Effector memory CD4-positive, alpha-beta T cell (primary cell): ENCODE data around the gene SNTG2.
"Not testable (repeated sequence)": the region's sequence is repeated elsewhere in the genome, so short reads cannot be mapped to it uniquely, and the experiment has no call there.

Experiments
- DNase-seq, 3 donors: peaks; one replicate each; pipeline ENCODE4 v3.0.0-alpha.2; 2020
- H3K27ac ChIP-seq: 2 replicates; pipeline ENCODE4 v1.7.0; 2013; ENCODE audit warnings: mild to moderate bottlenecking, low read length, moderate library complexity; ENCODE audit not compliant: insufficient read depth, poor library complexity, severe bottlenecking
- H3K27me3 ChIP-seq: replicated peaks from 2 replicates; pipeline ENCODE4 v1.7.0; 2013; ENCODE audit warnings: mild to moderate bottlenecking, low read length; ENCODE audit not compliant: insufficient read depth, control insufficient read depth, poor library complexity, severe bottlenecking
- H3K36me3 ChIP-seq: 2 replicates; pipeline ENCODE4 v1.7.0; 2013; ENCODE audit warnings: mild to moderate bottlenecking, low read length, moderate library complexity; ENCODE audit not compliant: control insufficient read depth, insufficient read depth
- H3K4me1 ChIP-seq: 2 replicates; pipeline ENCODE4 v1.7.0; 2013; ENCODE audit warnings: low read length, mild to moderate bottlenecking; ENCODE audit not compliant: control insufficient read depth, insufficient read depth, poor library complexity, severe bottlenecking
- H3K4me3 ChIP-seq: 2 replicates; pipeline ENCODE4 v1.7.0; 2013; ENCODE audit warnings: low read length, low read depth, mild to moderate bottlenecking; ENCODE audit not compliant: insufficient read depth, poor library complexity, severe bottlenecking
- H3K9me3 ChIP-seq: 2 replicates; pipeline ENCODE4 v1.7.0; 2013; ENCODE audit warnings: mild to moderate bottlenecking, low read length, moderate library complexity; ENCODE audit not compliant: control insufficient read depth

SNTG2 gene

DNA sequence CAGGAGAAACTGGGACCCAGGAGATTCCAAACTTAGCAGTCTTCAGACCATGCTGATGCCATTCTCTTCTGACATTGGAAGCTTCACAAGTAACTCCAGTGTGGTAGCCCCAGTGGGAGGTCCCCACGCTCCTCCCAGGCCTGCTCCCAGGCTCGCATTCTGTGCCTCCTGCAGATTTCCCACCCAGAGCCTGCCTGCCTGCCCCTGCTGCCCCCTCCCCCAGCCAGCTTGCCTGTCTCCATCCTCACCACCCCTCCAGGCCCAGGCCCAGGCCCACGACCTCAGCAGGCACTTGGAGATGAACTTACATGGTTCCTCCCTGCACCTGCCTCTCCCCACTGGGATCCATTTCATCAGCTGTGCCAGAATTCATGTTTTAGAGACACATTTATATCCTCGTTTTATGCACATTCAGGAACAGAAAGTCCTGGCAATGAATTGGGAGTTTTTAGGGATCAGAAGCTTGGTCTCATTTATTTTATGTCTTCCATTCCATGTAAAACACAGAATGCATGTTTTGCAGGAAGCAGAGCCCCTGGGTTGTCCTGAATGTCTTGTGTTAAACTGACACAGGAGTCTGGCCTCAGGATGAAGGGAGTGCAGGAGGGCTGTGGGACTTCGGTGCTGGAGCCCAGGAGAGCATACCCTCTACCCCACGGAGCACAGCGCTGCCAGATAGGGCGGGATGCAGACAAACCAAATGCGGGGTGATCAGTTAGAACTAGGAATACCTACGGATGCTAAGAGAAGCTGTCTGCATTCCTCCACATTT is 150.5 kb downstream of the SNTG2 start:
- H3K4me3 ChIP-seq, result no peak overlapping the region
- H3K9me3 ChIP-seq, result no peaks in the 10 kb centered on the region
- no peaks in the 10 kb centered on the region for H3K27me3 ChIP-seq
- H3K36me3 ChIP-seq, result no peaks in the 10 kb centered on the region
- no peaks in the 10 kb centered on the region for H3K4me1 ChIP-seq
- no peak for DNase-seq
- no peak overlapping the region for H3K27ac ChIP-seq

DNA sequence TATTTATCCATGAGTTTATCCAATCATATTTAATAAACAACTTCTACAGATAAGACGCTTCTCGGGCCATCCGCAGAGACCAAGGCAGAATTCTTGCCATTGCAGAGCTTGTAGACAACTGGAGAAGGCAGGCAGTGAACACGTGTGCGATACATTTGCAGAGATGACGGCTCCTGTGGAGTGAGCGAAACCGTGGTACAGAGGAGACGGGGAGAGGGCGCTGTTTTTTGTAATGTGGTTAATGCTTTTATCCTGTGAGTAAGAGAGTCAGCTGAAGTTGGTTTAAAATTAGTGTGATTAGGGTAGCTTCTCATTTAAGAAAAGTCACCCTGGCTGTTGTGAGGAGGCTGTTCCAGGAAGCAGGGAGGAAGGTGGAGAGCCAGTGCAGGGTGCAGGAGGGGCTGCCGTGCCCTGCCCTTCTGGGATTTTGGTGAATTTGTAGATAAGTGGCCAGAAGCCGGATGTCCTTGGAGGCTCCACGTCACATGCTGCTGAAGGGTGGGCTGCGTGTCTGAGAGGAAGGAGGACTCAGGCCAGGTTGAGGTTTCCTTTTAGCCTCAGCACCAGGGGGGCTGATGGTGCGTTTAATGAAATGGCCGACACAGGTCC is 151.4 kb downstream of the SNTG2 start:
- no peak for DNase-seq
- H3K4me3 ChIP-seq, result no peak overlapping the region
- H3K4me1 ChIP-seq, result no peaks in the 10 kb centered on the region
- no peaks in the 10 kb centered on the region for H3K36me3 ChIP-seq
- H3K9me3 ChIP-seq, result no peaks in the 10 kb centered on the region
- H3K27ac ChIP-seq, result no peak overlapping the region
- no peaks in the 10 kb centered on the region for H3K27me3 ChIP-seq

DNA sequence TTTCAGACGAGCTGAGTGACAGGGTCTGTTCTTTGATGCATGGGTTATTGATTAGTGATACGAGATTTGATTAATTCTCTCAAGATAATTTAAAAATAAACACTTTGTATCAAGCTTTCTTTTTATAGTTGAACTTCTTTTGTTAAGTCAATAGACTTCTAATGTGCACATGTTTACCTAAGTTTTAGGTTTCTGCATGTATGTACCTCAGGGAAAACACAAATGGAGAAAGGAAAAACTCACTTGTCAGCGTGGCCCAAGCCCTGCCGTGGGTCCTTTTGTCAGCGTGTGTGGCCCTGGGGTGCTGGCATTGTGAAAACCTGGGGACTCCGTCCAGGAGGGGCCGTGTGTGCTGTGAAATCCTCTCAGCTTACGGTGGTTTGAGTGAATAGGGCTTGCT is 153.7 kb downstream of the SNTG2 start:
- H3K4me3 ChIP-seq, result no peak overlapping the region
- no peaks in the 10 kb centered on the region for H3K27me3 ChIP-seq
- H3K36me3 ChIP-seq, result no peaks in the 10 kb centered on the region
- no peaks in the 10 kb centered on the region for H3K9me3 ChIP-seq
- no peak overlapping the region for H3K27ac ChIP-seq
- H3K4me1 ChIP-seq, result no peaks in the 10 kb centered on the region
- no peak for DNase-seq

DNA sequence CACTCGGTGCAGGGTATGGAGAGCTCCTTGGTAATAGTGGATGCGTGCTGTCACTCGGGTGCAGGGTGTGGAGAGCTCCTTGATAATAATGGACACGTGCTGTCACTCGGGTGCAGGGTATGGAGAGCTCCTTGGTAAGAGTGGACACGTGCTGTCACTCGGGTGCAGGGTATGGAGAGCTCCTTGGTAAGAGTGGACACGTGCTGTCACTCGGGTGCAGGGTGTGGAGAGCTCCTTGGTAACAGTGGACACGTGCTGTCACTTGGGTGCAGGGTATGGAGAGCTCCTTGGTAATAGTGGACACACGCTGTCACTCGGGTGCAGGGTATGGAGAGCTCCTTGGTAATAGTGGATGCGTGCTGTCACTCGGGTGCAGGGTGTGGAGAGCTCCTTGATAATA is 155.7 kb downstream of the SNTG2 start:
- not testable (repeated sequence) for H3K9me3 ChIP-seq, H3K36me3 ChIP-seq, H3K4me3 ChIP-seq, H3K4me1 ChIP-seq, H3K27ac ChIP-seq, DNase-seq, H3K27me3 ChIP-seq

DNA sequence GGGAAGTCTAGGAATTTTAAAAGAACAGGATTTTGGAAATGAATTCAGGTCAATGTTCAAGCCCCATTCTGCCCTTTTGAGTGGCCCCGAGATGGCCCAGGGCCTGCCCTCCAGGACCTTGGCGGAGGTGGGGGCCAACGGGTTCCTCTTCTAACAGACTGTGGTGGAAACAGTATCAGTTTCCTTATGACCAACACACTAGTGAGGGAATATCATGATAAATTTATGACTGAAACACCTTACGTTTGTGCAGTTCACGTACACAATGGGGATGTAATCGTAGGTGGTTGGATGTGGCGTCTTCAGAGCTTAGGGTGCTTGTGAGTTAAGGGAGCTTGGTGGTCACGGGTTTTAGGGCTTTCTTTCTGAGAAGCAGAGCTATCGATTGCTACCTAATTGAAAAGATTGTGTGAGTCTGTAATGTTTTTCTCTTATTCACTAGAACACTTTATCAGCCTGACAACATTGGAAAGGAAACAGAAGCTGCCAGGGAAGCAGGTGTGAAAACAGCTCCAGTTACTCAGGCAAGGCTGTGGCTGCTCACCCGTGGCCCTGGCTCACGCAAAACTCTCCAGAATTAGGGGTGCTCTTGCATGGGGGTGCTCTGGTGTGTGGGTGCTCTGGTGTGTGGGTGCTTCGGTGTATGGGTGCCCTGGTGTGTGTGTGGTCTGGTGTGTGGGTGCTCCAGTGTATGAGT is 165.3 kb downstream of the SNTG2 start:
- H3K36me3 ChIP-seq, result no peaks in the 10 kb centered on the region
- no peak overlapping the region for H3K27ac ChIP-seq
- no peak overlapping the region for H3K4me3 ChIP-seq
- H3K27me3 ChIP-seq, result no peaks in the 10 kb centered on the region
- no peaks in the 10 kb centered on the region for H3K9me3 ChIP-seq
- H3K4me1 ChIP-seq, result no peaks in the 10 kb centered on the region
- DNase-seq, result no peak

DNA sequence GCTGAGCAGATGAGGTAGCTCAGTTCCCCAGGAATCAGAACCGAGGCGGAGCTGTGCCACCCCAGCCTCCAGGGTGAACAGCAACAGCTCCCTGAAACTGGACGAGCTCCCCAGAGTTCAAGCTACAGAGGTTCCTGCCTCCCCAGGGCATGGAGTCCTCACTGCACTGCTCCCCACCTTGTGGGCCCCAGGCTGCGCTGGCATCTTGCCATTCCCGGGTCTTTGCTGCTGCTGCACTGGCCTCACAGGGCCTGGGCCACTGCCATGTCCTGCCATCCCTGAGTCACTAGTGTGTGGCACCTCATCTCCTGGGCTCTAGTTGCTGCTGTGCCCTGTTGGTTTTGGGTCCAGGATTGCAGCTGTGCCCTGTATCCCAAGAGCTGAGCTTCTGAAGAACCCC is 166.9 kb downstream of the SNTG2 start:
- Histone ChIP-seq H3K27ac (no peak overlapping the region), H3K9me3 (no peaks in the 10 kb centered on the region), H3K27me3 (no peaks in the 10 kb centered on the region), H3K4me1 (no peaks in the 10 kb centered on the region), H3K36me3 (no peaks in the 10 kb centered on the region), H3K4me3 (no peak overlapping the region)
- DNase-seq, result no peak

DNA sequence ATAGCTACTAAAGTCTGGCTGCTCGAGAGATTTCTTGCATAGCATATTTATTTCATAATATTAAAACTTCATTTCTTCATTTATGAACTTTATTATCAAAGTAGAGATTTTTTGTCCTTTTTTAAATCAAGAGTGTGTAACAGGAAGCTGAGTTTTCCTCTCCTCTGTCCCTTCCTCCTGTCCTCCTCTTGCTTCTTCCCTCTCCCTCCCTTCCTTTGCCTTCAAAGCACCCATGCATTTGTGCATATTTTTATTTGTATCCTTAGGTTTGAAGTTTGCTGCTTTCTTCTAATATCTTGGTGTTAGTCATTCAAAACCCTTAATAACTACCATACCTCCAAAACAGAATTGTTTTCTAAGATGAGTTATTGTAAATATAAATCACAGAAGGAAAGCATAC is 174.6 kb downstream of the SNTG2 start:
- DNase-seq, result no peak
- H3K27me3 ChIP-seq, result no peaks in the 10 kb centered on the region
- no peak overlapping the region for H3K27ac ChIP-seq
- no peaks in the 10 kb centered on the region for H3K9me3 ChIP-seq
- H3K4me1 ChIP-seq, result no peaks in the 10 kb centered on the region
- H3K36me3 ChIP-seq, result no peaks in the 10 kb centered on the region
- H3K4me3 ChIP-seq, result no peak overlapping the region

DNA sequence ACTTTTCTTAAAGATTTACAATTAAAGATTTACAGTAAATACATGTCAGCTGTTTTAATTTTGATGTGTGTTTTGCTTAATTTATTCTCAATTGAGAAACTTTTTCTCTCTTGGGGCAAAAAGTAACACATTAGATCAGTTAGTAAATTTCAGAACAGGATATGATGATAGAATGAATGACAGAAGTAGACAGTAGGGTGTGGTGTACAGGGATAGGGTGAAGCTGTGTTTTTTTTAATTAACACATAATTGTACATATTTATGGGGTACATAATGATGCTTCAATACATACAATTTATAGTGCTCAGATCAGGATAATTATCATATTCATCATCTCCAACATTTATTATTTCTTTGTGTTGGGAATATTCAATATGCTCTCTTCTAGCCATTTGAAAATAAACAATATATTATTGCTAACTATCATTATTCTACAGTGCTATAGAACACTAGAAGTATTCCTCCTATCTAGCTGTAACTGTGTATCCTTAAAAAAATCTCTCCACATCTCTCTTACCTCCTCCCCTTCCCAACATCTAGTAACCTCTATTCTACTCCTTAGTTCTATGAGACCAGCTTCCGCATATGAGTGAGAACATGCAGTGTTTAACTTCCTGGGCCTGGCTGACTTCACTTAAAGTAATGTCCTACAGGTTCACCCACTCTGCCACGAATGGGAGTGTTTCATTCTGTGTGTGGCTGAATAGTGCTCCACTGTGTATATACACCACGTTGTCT is 175.2 kb downstream of the SNTG2 start:
- no peak overlapping the region for H3K4me3 ChIP-seq
- H3K36me3 ChIP-seq, result no peaks in the 10 kb centered on the region
- H3K9me3 ChIP-seq, result no peaks in the 10 kb centered on the region
- no peaks in the 10 kb centered on the region for H3K27me3 ChIP-seq
- no peak overlapping the region for H3K27ac ChIP-seq
- H3K4me1 ChIP-seq, result no peaks in the 10 kb centered on the region
- no peak for DNase-seq

DNA sequence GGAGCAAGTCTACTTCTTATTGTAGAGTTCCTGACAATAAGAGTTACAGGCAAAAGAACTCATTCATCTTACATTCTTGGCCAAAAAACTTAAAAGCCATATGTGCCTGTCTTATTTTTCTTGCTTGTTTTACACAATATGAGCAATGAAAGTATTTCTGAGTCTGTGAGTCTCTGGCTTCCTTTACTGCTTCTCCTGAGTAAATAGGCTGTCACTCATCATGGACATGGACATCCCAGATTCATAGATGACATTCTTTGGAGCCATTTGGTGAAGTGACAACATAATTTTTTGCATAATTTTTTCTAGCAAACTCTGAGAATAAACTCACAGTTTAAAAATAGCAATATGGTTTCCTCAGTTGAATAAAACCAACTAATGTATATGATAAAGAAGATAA is 179.3 kb downstream of the SNTG2 start:
- Histone ChIP-seq H3K27me3 (no peaks in the 10 kb centered on the region), H3K36me3 (no peaks in the 10 kb centered on the region), H3K4me1 (no peaks in the 10 kb centered on the region), H3K9me3 (no peaks in the 10 kb centered on the region), H3K27ac (no peak overlapping the region), H3K4me3 (no peak overlapping the region)
- DNase-seq, result no peak

DNA sequence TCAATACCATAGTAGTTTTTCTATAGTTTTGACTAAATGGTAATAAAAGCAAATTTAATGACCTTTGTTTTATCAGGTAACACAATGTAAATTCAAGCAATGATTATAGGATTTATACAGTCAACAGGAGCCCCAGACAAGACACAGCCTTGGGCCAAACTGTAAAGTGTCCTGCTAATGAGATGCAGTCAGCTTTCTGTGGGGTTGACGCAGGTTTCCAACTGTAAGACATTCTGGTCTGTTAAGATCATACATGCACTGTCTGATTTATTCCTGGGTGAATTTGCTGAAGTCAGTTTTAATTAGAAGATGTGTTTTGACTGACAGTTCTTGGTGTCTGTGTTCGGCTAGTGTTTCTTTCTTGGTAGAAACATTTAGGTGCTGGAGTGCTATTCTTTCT is 180.3 kb downstream of the SNTG2 start:
- Histone ChIP-seq H3K36me3 (no peaks in the 10 kb centered on the region), H3K9me3 (no peaks in the 10 kb centered on the region), H3K4me3 (no peak overlapping the region), H3K27ac (no peak overlapping the region), H3K4me1 (no peaks in the 10 kb centered on the region), H3K27me3 (no peaks in the 10 kb centered on the region)
- no peak for DNase-seq
